ENCODE measurements around the gene AAK1.
A peak's percentile ranks its signal among the peaks of the same experiment; 100 is the strongest.
"Not testable (repeated sequence)": the region's sequence is repeated elsewhere in the genome, so short reads cannot be mapped to it uniquely, and the experiment has no call there.

Gene AAK1

GRCh38 chr2:69643602-69644505 is at the start of gene AAK1:
TSS of gene AAK1 (minus strand) at chr2:69643739. CDS start at chr2:69643040, 699 bp downstream.
- DNase-seq (ENCODE audit: low spot score), result peak; percentile 89

GRCh38 chr2:69692424-69692823 is 48.9 kb upstream of the AAK1 start:
- DNase-seq (ENCODE audit: low spot score), result no peak

- DNase-seq (ENCODE audit: low spot score), result no peak
These were observed 46.4 kb upstream of the AAK1 start for GRCh38 chr2:69689969-69690368.

GRCh38 chr2:69689466-69689865 is 45.9 kb upstream of the AAK1 start:
- DNase-seq (ENCODE audit: low spot score), result no peak

GRCh38 chr2:69687971-69688611 is 44.6 kb upstream of the AAK1 start:
- DNase-seq (ENCODE audit: low spot score), result no peak

- no peak for DNase-seq (ENCODE audit: low spot score)
These were observed 43.3 kb upstream of the AAK1 start for GRCh38 chr2:69686813-69687212.

- no peak for DNase-seq (ENCODE audit: low spot score)
These were observed 41.9 kb upstream of the AAK1 start for GRCh38 chr2:69685321-69686048.

GRCh38 chr2:69683170-69683971 is 39.8 kb upstream of the AAK1 start:
- no peak for DNase-seq (ENCODE audit: low spot score)

- no peak for DNase-seq (ENCODE audit: low spot score)
These were observed 39.0 kb upstream of the AAK1 start for GRCh38 chr2:69682525-69682924.

GRCh38 chr2:69680001-69680675 is 36.6 kb upstream of the AAK1 start:
- DNase-seq (ENCODE audit: low spot score), result no peak

- no peak for DNase-seq (ENCODE audit: low spot score)
These were observed 34.4 kb upstream of the AAK1 start for GRCh38 chr2:69677914-69678313.

- DNase-seq (ENCODE audit: low spot score), result no peak
These were observed 32.6 kb upstream of the AAK1 start for GRCh38 chr2:69676146-69676545.

- DNase-seq (ENCODE audit: low spot score), result no peak
These were observed 30.8 kb upstream of the AAK1 start for GRCh38 chr2:69674316-69674670.

- DNase-seq (ENCODE audit: low spot score), result not testable (repeated sequence)
These were observed 29.6 kb upstream of the AAK1 start for GRCh38 chr2:69673098-69673497.

GRCh38 chr2:69669666-69670065 is 26.1 kb upstream of the AAK1 start:
- no peak for DNase-seq (ENCODE audit: low spot score)

- DNase-seq (ENCODE audit: low spot score), result no peak
These were observed 25.1 kb upstream of the AAK1 start for GRCh38 chr2:69668598-69668997.

GRCh38 chr2:69667805-69668382 is 24.4 kb upstream of the AAK1 start:
- DNase-seq (ENCODE audit: low spot score), result no peak

- DNase-seq (ENCODE audit: low spot score), result no peak
These were observed 21.6 kb upstream of the AAK1 start for GRCh38 chr2:69665152-69665551.

- DNase-seq (ENCODE audit: low spot score), result no peak
These were observed 20.3 kb upstream of the AAK1 start for GRCh38 chr2:69663860-69664259.

GRCh38 chr2:69662547-69662946 is 19.0 kb upstream of the AAK1 start:
- not testable (repeated sequence) for DNase-seq (ENCODE audit: low spot score)

GRCh38 chr2:69660637-69661036 is 17.1 kb upstream of the AAK1 start:
- DNase-seq (ENCODE audit: low spot score), result no peak
